Measurements from ENCODE around the gene SMCO1.

Gene SMCO1

GRCh38 chr3:196541684-196542445 is 26.7 kb upstream of the SMCO1 start (continued):
- no peak for TF ChIP-seq TSHZ2 (CRISPR knock-in tag; IDR thresholded peaks at IDR 0.05)
- TF ChIP-seq TCF4 (CRISPR knock-in tag; IDR thresholded peaks at IDR 0.05; ENCODE audit: borderline replicate concordance): no peak
- no peak for TF ChIP-seq PPARA (CRISPR knock-in tag; IDR thresholded peaks at IDR 0.05; ENCODE audit: borderline replicate concordance)
- no peak for TF ChIP-seq ZNF70 (CRISPR knock-in tag; IDR thresholded peaks at IDR 0.05)

GRCh38 chr3:196537319-196537984 is 22.3 kb upstream of the SMCO1 start:
- ATAC-seq: no peak
- TF ChIP-seq CREB5 (CRISPR knock-in tag; IDR thresholded peaks at IDR 0.05; ENCODE audit: low read depth) (no peak), PPARA (CRISPR knock-in tag; IDR thresholded peaks at IDR 0.05; ENCODE audit: borderline replicate concordance) (no peak), TCF4 (CRISPR knock-in tag; IDR thresholded peaks at IDR 0.05; ENCODE audit: borderline replicate concordance) (no peak), ARNTL (CRISPR knock-in tag; IDR thresholded peaks at IDR 0.05; ENCODE audit: borderline replicate concordance, low read depth) (no peak)

- ATAC-seq: no peak
- TF ChIP-seq CSRNP3 (CRISPR knock-in tag; IDR thresholded peaks at IDR 0.05) (no peak), BACH2 (CRISPR knock-in tag; IDR thresholded peaks at IDR 0.05; ENCODE audit: borderline replicate concordance) (no peak), SNAI2 (CRISPR knock-in tag; IDR thresholded peaks at IDR 0.05) (no peak), ZNF70 (CRISPR knock-in tag; IDR thresholded peaks at IDR 0.05) (no peak), ISL1 (CRISPR knock-in tag; IDR thresholded peaks at IDR 0.05) (no peak), RARB (CRISPR knock-in tag; IDR thresholded peaks at IDR 0.05) (no peak), CREB5 (CRISPR knock-in tag; IDR thresholded peaks at IDR 0.05; ENCODE audit: low read depth) (no peak), ZFP30 (CRISPR knock-in tag; IDR thresholded peaks at IDR 0.05) (no peak), ZFP3 (CRISPR knock-in tag; IDR thresholded peaks at IDR 0.05) (no peak), PPARA (CRISPR knock-in tag; IDR thresholded peaks at IDR 0.05; ENCODE audit: borderline replicate concordance) (no peak), TOX (CRISPR knock-in tag; IDR thresholded peaks at IDR 0.05; ENCODE audit: borderline replicate concordance) (no peak), TCF4 (CRISPR knock-in tag; IDR thresholded peaks at IDR 0.05; ENCODE audit: borderline replicate concordance) (no peak), ZNF565 (CRISPR knock-in tag; conservative IDR thresholded peaks at IDR 0.05; ENCODE audit: low read depth) (no peak), ZNF8 (CRISPR knock-in tag; IDR thresholded peaks at IDR 0.05) (no peak), ESRRG (CRISPR knock-in tag; IDR thresholded peaks at IDR 0.05) (no peak), PATZ1 (CRISPR knock-in tag; IDR thresholded peaks at IDR 0.05; ENCODE audit: borderline replicate concordance) (no peak)
Observed at GRCh38 chr3:196533260-196533681, 18.1 kb upstream of the SMCO1 start.

All from SK-N-SH treated with all-trans-retinoic acid at 6 μM for 48 hours (cell line).